Measurements from ENCODE around the gene AHDC1.

Gene AHDC1

GRCh38 chr1:27592232-27592930, 11.6 kb downstream of the AHDC1 start:
- H3K4me3 ChIP-seq (ENCODE audit: low read length) = no peak overlapping the region
- no peak for DNase-seq (ENCODE audit: low read depth)
- TF ChIP-seq, protein P1, sequence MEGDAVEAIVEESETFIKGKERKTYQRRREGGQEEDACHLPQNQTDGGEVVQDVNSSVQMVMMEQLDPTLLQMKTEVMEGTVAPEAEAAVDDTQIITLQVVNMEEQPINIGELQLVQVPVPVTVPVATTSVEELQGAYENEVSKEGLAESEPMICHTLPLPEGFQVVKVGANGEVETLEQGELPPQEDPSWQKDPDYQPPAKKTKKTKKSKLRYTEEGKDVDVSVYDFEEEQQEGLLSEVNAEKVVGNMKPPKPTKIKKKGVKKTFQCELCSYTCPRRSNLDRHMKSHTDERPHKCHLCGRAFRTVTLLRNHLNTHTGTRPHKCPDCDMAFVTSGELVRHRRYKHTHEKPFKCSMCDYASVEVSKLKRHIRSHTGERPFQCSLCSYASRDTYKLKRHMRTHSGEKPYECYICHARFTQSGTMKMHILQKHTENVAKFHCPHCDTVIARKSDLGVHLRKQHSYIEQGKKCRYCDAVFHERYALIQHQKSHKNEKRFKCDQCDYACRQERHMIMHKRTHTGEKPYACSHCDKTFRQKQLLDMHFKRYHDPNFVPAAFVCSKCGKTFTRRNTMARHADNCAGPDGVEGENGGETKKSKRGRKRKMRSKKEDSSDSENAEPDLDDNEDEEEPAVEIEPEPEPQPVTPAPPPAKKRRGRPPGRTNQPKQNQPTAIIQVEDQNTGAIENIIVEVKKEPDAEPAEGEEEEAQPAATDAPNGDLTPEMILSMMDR (conservative IDR thresholded peaks at IDR 0.05; ENCODE audit: low read depth, low read length) = no peak

DNA sequence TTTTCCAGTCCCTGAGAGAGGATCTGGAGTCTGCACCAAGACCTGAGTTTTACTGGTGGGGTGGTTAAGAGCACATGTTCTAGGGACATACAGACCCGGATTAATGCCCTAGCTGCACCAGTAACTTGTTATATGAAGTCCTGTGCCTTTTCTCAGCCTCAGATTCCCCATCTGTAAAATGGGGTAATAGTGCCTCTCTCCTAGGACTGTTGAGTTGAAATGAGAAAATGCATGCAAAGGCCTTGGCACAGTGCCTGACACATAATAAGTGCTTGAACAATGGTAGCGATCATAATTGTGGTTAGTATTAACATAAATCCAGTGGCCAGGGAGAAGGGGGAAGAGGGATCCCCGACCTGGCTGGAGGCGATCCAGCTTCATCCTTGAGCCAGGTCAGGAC, 12.3 kb downstream of the AHDC1 start:
- no peak overlapping the region for H3K4me3 ChIP-seq (ENCODE audit: low read length)
- no peak for DNase-seq (ENCODE audit: low read depth)
- TF ChIP-seq, protein P1 (conservative IDR thresholded peaks at IDR 0.05; ENCODE audit: low read depth, low read length) = no peak

DNA sequence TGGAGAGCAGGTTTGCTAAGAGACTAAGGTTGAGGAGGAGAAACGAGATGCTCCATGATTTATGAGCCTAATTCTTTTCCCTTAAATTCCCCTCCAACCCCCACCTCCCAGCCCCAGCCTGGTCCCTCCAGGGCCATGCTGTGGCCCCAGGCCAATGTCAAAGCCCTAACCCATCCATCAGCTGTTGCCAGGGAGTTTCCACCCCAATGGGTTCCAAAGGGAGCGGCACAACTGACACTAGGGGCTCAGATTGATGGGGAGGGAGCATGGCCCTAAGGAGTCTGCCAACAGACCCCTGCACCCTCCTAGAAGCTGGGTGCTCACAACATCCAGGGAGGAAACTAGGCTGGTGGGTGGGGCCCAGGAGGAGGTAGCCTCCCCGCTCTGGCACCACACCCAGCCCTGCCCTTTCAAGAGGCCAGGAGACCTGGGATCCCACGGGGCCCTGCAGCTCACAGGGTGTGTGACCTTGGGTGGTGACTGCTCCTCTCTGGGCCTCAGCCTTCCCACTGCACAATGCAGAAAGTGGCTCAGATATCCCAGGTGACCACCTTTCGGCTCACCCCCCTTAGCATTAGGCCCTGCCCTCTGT, 12.9 kb downstream of the AHDC1 start:
- DNase-seq (ENCODE audit: low read depth) = no peak
- no peak overlapping the region for H3K4me3 ChIP-seq (ENCODE audit: low read length)
- TF ChIP-seq, protein P1 (conservative IDR thresholded peaks at IDR 0.05; ENCODE audit: low read depth, low read length) = no peak

DNA sequence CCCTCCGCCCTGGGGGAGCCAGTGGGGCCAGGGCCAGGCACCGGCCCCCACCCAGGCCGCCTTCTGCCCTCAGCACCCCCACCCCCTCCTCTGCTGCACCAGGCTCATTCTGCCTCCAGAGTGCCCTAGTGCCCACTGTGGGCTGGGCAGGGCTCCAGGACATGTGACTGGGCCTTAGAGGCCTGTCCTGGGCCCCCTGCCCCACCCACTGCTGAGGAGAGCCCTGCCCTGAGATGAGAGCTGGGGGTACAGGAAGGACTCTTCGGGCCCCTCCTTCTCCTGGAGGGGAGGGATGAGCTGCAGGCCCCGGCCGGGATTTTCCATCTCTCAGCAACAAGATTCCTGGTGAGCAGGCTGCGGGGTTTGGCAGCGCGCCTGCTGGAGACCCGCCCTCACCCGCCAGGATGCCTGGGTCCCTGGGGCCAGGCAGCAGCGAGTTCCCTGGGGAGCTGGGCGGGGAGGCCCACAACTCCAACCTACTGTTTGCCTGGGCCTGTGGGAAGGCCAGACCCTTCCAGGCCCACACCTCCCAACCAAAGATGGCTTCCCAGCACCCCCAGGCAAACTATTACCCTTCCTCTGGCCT, 14.0 kb downstream of the AHDC1 start:
- TF ChIP-seq, protein P1 (conservative IDR thresholded peaks at IDR 0.05; ENCODE audit: low read depth, low read length) = no peak
- no peak for DNase-seq (ENCODE audit: low read depth)
- H3K4me3 ChIP-seq (ENCODE audit: low read length) = no peak overlapping the region

- DNase-seq (ENCODE audit: low read depth) = no peak
- TF ChIP-seq, protein P1 (conservative IDR thresholded peaks at IDR 0.05; ENCODE audit: low read depth, low read length) = no peak
- no peak overlapping the region for H3K4me3 ChIP-seq (ENCODE audit: low read length)
Measured at GRCh38 chr1:27589441-27589840, 14.5 kb downstream of the AHDC1 start.

- no peak for DNase-seq (ENCODE audit: low read depth)
- TF ChIP-seq, protein P1 (conservative IDR thresholded peaks at IDR 0.05; ENCODE audit: low read depth, low read length) = no peak
- H3K4me3 ChIP-seq (ENCODE audit: low read length) = no peak overlapping the region
Measured at GRCh38 chr1:27588256-27589232, 15.4 kb downstream of the AHDC1 start.
